Effector memory CD8-positive, alpha-beta T cell (primary cell): ENCODE measurements around the gene TRIM61.
"Not testable (repeated sequence)": the region's sequence is repeated elsewhere in the genome, so short reads cannot be mapped to it uniquely, and the experiment has no call there.

Experiments used
- ATAC-seq: fragments of 150-1000 bp; cut with Tn5 transposase; replicated peaks from 2 replicates; pipeline ENCODE4 v1.10.0; 2021; ENCODE audit warnings: mild to moderate bottlenecking, moderate library complexity
- DNase-seq, 3 experiments: peaks; one replicate each; pipeline ENCODE4 v3.0.0; 2021
- H3K27ac Mint-ChIP-seq, 2 donors: one replicate each; pipeline ENCODE4 v1.8.0; 2022; ENCODE audit warnings: mild to moderate bottlenecking in 2 of 2, mixed read lengths in 2 of 2, moderate library complexity in 2 of 2
- H3K27me3 Mint-ChIP-seq, 2 donors: one replicate each; pipeline ENCODE4 v1.8.0; 2022; ENCODE audit warnings: mixed read lengths in 2 of 2
- H3K36me3 Mint-ChIP-seq: one replicate; pipeline ENCODE4 v1.8.0; 2022; ENCODE audit warnings: mild to moderate bottlenecking, moderate library complexity, mixed read lengths; ENCODE audit not compliant: insufficient read depth
- H3K4me1 Mint-ChIP-seq, 2 donors: one replicate each; pipeline ENCODE4 v1.8.0; 2022; ENCODE audit warnings: low read depth in 2 of 2, mixed read lengths in 2 of 2
- H3K4me3 Mint-ChIP-seq, 2 donors: one replicate each; pipeline ENCODE4 v1.8.0; 2022; ENCODE audit warnings: mild to moderate bottlenecking in 2 of 2, mixed read lengths in 2 of 2, moderate library complexity in 2 of 2
- H3K9me3 Mint-ChIP-seq, 2 donors: one replicate each; pipeline ENCODE4 v1.8.0; 2022; ENCODE audit warnings: mixed read lengths in 2 of 2

Gene TRIM61

DNA sequence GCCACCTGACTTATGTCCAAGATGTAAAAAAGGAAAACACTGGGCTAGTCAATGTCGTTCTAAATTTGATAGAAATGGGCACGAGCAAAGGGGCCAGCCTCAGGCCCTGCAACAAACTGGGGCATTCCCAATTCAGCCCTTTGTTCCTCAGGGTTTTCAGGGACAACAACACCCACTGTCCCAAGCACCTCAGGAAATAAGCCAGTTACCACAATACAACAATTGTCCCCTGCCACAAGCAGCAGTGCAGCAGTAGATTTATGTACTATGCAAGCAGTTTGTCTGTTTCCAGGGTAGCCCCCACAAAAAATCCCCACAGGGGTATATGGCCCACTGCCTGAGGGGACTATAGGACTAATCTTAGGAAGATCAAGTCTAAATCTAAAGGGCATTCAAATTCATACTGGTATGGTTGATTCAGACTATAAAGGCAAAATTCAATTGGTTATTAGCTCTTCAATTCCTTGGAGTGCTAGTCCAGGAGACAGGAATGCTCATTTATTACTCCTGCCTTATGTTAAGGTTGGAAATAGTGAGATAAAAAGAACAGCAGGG is 21.1 kb upstream of the TRIM61 start:
- H3K36me3 Mint-ChIP-seq, H3K4me1 Mint-ChIP-seq, DNase-seq, H3K27ac Mint-ChIP-seq, ATAC-seq, H3K4me3 Mint-ChIP-seq, H3K9me3 Mint-ChIP-seq: not testable (repeated sequence)
- H3K27me3 Mint-ChIP-seq, result peaks cover 29 to 37% of the 10 kb centered on the region in 2 donors

DNA sequence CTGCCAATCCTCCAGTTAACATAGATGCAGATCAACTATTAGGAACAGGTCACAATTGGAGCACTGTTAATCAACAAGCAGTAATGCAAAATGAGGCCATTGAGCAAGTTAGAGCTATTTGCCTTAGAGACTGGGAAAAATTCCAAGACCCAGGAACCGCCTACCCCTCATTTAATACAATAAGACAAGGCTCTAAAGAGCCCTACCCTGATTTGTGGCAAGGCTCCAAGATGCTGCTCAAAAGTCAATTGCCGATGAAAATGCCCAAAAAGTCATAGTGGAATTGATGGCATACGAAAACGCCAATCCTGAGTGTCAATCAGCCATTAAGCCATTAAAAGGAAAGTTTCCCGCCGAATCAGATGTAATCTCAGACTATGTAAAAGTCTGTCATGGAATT is 20.5 kb upstream of the TRIM61 start:
- Mint-ChIP-seq H3K27ac (no peak overlapping the region), H3K9me3 (no peaks in the 10 kb centered on the region), H3K36me3 (no peaks in the 10 kb centered on the region), H3K27me3 (peaks cover 29 to 37% of the 10 kb centered on the region in 2 donors), H3K4me1 (no peaks in the 10 kb centered on the region), H3K4me3 (no peak overlapping the region)
- DNase-seq (no peak), ATAC-seq (no peak)

DNA sequence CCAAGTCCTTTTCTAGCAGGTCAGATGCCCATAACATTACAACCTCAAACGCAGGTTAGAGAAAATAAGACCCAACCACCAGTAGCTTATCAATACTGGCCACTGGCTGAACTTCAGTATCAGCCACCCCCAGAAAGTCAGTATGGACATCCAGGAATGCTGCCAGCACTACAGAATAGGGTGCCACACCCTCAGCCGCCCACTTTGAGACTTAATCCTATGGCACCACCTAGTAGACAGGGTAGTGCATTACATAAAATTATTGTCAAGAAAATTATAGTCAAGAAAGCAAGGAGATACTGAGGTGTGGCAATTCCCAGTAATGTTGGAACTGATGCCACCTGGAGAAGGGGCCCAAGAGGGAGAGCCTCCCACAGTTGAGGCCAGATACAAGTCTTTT is 19.9 kb upstream of the TRIM61 start:
- Mint-ChIP-seq H3K4me3 (no peak overlapping the region), H3K4me1 (no peaks in the 10 kb centered on the region), H3K9me3 (no peaks in the 10 kb centered on the region), H3K27ac (no peak overlapping the region), H3K27me3 (peaks cover 29 to 37% of the 10 kb centered on the region in 2 donors), H3K36me3 (no peaks in the 10 kb centered on the region)
- ATAC-seq, result no peak
- no peak for DNase-seq

DNA sequence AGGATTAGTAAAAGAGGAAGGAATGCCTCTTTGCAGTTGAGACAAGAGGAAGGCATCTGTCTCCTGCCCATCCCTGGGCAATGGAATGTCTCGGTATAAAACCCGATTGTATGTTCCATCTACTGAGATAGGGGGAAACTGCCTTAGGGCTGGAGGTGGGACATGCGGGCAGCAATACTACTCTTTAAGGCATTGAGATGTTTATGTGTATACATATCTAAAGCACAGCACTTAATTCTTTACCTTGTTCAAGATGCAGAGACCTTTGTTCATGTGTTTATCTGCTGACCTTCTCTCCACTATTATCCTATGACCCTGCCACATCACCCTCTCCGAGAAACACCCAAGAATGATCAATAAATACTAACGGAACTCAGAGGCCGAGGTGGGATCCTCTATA is 18.7 kb upstream of the TRIM61 start:
- H3K9me3 Mint-ChIP-seq, DNase-seq, ATAC-seq, H3K27ac Mint-ChIP-seq, H3K36me3 Mint-ChIP-seq, H3K4me1 Mint-ChIP-seq, H3K4me3 Mint-ChIP-seq: not testable (repeated sequence)
- H3K27me3 Mint-ChIP-seq, result peaks cover 34 to 37% of the 10 kb centered on the region in 2 donors

DNA sequence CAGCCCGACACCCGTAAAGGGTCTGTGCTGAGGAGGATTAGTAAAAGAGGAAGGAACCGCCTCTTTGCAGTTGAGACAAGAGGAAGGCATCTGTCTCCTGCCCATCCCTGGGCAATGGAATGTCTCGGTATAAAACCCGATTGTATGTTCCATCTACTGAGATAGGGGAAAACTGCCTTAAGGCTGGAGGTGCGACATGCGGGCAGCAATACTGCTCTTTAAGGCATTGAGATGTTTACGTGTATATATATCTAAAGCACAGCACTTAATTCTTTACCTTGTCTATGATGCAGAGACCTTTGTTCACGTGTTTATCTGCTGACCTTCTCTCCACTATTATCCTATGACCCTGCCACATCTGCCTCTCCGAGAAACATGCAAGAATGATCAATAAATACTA is 13.3 kb upstream of the TRIM61 start:
- H3K27ac Mint-ChIP-seq, H3K4me1 Mint-ChIP-seq, ATAC-seq, H3K4me3 Mint-ChIP-seq, DNase-seq, H3K36me3 Mint-ChIP-seq, H3K9me3 Mint-ChIP-seq, H3K27me3 Mint-ChIP-seq: not testable (repeated sequence)

DNA sequence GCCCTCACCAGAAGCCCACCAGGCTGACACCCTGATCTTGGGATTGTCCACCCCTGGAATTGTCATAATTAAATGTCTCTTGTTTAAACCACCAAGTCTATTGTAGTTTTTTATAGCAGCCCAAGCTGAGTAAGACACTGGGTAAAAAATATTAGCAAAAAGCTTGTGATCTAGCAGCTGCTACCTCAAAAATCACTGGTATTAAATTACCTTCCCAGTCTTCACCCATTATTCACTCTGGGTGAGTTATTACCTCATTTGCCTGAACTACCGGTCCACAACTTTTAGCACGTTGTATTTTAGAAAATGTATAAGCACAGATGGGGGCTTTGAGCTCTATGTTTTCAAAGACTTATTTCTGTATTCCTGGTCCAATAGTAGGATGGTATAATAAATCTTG is 12.0 kb upstream of the TRIM61 start:
- Mint-ChIP-seq H3K36me3 (no peaks in the 10 kb centered on the region), H3K27me3 (peaks cover 0 to 7% of the 10 kb centered on the region in 2 donors), H3K4me1 (no peaks in the 10 kb centered on the region), H3K9me3 (peaks cover 0 to 2% of the 10 kb centered on the region in 2 donors), H3K4me3 (no peak overlapping the region), H3K27ac (no peak overlapping the region)
- ATAC-seq, result no peak
- no peak for DNase-seq

DNA sequence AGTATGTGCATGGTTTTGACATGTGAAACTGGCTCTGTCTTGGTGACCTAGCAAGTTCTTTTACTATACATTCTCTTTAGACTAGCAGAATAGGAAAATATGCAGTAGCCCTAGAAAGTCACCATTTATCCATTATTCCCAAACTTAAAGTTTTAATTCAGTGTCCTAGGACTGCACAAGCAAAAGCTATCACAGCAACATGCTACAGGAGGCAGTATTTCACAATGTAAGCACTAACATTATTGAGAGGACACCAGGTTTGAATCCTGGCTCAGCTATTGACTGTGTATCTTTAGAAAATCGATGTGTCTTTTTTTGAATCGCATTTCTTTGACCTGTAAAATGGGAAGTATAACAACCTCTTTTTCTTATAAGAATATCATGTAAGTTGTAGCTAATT is 5.5 kb downstream of the TRIM61 start:
- not testable (repeated sequence) for H3K36me3 Mint-ChIP-seq

DNA sequence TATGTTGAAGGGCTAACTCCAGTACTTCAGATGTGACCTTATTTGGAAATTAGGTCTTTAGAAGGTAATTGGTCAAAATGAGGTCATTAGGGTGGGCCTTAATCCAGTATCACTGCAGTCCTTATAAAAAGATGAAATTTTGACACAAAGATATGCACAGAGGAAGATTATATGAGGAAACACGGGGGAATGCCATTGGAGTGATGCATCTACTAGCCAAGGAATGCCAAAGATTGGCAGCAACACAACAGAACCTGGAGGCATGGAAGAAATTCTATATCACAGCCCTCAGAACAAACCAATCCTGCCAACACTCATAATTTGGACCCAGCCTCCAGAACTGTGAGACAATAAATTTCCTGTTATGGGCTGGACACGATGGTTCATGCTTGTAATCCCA is 17.6 kb downstream of the TRIM61 start:
- Mint-ChIP-seq H3K36me3 (peaks cover 6% of the 10 kb centered on the region), H3K4me3 (no peak overlapping the region), H3K27ac (no peak overlapping the region), H3K27me3 (no peaks in the 10 kb centered on the region), H3K9me3 (peaks cover 0 to 6% of the 10 kb centered on the region in 2 donors), H3K4me1 (peaks cover 16 to 17% of the 10 kb centered on the region in 2 donors)
- no peak for ATAC-seq
- DNase-seq, result no peak

More for the DNA sequence above, 5.5 kb downstream of the TRIM61 start:
- H3K4me1 Mint-ChIP-seq, H3K4me3 Mint-ChIP-seq, H3K27me3 Mint-ChIP-seq, DNase-seq, H3K9me3 Mint-ChIP-seq, ATAC-seq, H3K27ac Mint-ChIP-seq: not testable (repeated sequence)

DNA sequence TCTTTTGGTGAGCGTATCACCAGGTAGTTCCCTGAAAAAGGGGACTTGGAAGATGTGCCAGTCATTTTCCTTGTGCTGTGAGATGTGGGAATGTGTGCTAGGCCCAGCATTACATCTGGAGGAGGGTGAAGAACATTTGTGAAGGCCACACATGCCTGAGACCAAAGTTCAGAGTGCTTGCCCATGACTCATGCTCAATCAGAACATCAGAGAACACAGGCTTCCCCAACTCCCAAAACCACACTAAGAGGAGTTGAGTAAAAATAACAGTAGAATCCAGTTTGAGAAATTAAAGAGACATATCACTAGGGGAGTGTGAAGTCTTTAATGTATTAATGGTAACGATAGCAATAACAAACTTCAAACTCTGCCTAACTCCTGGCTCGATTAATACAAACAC is 18.0 kb downstream of the TRIM61 start:
- DNase-seq, H3K4me3 Mint-ChIP-seq, H3K27me3 Mint-ChIP-seq, H3K27ac Mint-ChIP-seq, H3K9me3 Mint-ChIP-seq, H3K36me3 Mint-ChIP-seq, ATAC-seq: not testable (repeated sequence)
- peaks cover 16 to 17% of the 10 kb centered on the region in 2 donors for H3K4me1 Mint-ChIP-seq

DNA sequence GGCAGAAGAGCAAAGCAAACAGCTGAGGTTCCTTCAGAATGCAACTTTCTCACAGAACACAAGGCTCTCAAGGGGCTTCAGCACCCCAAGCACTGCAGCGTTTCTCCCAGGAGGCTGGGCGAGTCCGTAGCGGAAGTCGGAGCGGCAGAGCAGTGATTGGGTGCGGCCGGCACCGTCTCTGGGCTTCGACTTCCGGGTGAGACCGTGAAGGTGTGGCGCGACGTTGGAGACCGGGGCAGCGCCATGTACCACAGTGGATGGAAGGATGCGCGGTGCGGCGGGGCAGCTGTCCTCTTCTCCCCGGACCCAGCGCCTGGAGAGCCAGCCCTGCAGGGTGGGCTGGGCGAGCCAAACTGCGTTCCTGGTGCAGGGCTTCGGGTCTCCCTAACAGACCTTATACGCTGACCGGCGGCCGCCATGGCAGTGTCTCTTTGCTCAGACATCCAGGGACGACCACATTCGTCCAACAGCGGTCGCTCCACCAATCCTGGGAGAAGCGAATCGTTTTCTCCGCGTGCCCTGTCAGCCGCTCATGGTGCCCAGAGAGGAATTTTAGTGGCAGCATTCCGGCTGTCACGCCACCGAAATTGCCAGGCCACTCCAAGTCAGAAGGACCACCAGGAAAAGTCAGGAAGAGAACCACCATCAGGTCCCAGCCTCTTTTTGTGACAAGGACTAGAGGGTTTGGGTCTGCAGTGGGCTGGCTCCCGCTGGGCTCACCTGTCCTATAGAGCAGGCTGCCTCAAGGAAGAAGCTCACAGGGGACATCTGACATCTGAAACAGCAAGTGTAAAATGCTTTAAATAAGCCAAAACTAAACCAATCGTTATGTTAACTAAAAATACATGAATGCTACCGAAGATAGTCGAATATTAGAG is 20.5 kb downstream of the TRIM61 start:
- H3K4me1 Mint-ChIP-seq, result peaks cover 16 to 17% of the 10 kb centered on the region in 2 donors
- DNase-seq (peak; percentile 55 to 66 (median 65)), ATAC-seq (peak; percentile 100)
- H3K4me3 Mint-ChIP-seq, result peak overlapping the region; percentile 84 to 86
- peak overlapping the region; percentile 41 to 70 for H3K27ac Mint-ChIP-seq
- peaks cover 10% of the 10 kb centered on the region in 2 donors for H3K27me3 Mint-ChIP-seq
- peaks cover 0 to 6% of the 10 kb centered on the region in 2 donors for H3K9me3 Mint-ChIP-seq
- H3K36me3 Mint-ChIP-seq, result peaks cover 6% of the 10 kb centered on the region

DNA sequence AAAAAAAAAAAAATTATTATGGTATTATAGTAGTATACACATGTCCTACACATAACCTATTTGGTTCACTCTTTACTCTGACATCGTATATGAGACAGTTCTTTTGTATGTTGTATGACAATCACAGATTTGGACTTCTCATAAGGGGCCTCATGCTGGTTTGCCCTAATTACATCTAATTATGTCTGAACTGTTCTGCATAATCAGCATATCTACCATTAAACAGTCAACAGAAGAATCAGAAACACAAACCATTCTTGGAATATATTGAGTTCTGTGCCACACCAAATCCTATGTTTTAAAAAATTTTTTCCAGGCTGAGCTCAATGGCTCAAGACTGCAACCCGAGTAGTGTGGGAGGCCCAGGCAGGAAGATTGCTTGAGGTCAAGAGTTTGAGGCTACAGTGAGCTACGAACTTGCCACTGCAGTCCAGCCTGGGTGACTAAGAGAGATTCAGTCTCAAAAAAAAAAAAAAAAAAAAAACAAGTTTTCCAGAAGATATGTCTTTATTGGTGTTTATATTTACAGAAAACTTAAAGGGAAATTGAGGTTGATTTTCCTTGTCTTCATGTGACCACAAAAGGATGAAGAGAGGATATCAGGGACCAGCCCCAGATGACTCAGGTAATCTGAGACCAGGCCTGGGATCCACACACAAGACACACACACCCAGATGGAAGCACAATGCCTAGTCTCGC is 22.2 kb downstream of the TRIM61 start:
- Mint-ChIP-seq H3K4me3 (peak overlapping the region; percentile 65 to 84), H3K36me3 (peaks cover 6% of the 10 kb centered on the region), H3K27me3 (peaks cover 22 to 23% of the 10 kb centered on the region in 2 donors), H3K4me1 (peaks cover 16 to 17% of the 10 kb centered on the region in 2 donors), H3K27ac (no peak overlapping the region), H3K9me3 (peaks cover 0 to 6% of the 10 kb centered on the region in 2 donors)
- DNase-seq (no peak), ATAC-seq (no peak)

DNA sequence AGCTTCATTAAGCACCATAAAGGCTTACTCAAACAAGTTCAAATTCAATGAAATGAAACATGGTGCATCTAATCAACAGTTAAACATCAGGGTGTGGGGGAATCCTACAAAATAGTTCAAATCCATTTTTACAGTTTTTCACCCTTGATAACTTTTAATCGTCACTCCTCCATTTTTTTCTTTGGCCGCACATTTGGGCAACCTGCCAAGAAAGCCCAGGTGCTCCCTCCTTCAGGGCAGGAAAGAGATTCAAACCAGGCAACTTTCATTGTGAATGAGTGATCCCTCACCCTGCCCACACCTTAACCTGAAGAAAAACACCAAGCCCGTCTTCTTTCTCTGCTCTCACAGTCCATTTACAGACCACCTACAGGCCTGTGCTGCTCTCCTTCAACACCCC is 24.9 kb downstream of the TRIM61 start:
- peaks cover 6% of the 10 kb centered on the region for H3K36me3 Mint-ChIP-seq
- peaks cover 39 to 44% of the 10 kb centered on the region in 2 donors for H3K27me3 Mint-ChIP-seq
- peaks cover 12 to 15% of the 10 kb centered on the region in 2 donors for H3K4me1 Mint-ChIP-seq
- ATAC-seq (no peak), DNase-seq (no peak)
- H3K4me3 Mint-ChIP-seq, result no peak overlapping the region
- peaks cover 0 to 6% of the 10 kb centered on the region in 2 donors for H3K9me3 Mint-ChIP-seq
- no peak overlapping the region for H3K27ac Mint-ChIP-seq

DNA sequence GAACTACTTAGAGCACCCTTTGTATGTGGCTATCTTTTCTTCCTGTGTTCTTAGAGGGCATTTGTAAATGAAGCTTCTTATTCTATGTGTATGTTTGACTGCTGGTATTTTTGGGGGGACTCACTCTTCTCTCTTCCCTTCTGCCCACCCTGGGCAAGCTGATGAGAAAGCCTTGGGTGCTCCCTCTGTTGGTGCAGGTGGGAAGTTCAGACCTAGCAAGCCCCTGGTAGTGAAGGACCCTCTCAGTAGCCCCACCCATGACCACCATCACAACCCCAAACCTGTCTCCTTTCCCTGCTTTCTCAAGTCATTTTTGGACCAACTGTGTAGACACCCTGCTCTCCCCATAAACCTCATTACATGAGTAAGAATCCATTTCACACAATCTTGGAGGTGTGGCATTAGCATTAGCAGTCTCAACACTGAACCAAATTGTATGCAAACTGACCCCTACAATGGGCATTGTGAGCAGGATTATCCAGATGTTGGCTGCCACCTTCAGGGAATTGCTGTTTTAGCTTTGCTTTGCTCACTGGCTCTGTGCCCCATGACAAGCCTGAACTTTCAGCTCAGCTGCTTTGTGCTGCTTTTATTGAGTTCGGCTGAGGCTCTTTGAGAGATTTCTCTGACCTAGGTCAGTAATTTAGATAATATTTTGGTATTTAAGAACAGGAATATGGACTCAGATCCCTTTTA is 27.9 kb downstream of the TRIM61 start:
- Mint-ChIP-seq H3K9me3 (no peaks in the 10 kb centered on the region), H3K36me3 (peaks cover 2% of the 10 kb centered on the region), H3K27me3 (peaks cover 47 to 57% of the 10 kb centered on the region in 2 donors), H3K27ac (no peak overlapping the region), H3K4me1 (no peaks in the 10 kb centered on the region), H3K4me3 (no peak overlapping the region)
- no peak for ATAC-seq
- DNase-seq, result no peak
